GM21447 (cell line): ENCODE data around the gene UPP2.

Experiments
- ATAC-seq: cut with Tn5 transposase; IDR thresholded peaks from one replicate; pipeline ENCODE4 v1.9.1; 2021; ENCODE audit not compliant: unreplicated experiment

The UPP2 gene

GRCh38 chr2:158103411-158104012 lies 1.8 kb downstream of the UPP2 start:
- no peak for ATAC-seq

- no peak for ATAC-seq
Measured at GRCh38 chr2:158104903-158105302, 3.2 kb downstream of the UPP2 start.

- ATAC-seq, result no peak
Measured at GRCh38 chr2:158112992-158113391, 11.3 kb downstream of the UPP2 start.

- no peak for ATAC-seq
Measured at GRCh38 chr2:158113741-158114295, 12.1 kb downstream of the UPP2 start.

- ATAC-seq, result no peak
Measured at GRCh38 chr2:158114516-158114915, 12.8 kb downstream of the UPP2 start.

GRCh38 chr2:158115202-158115767 lies 13.6 kb downstream of the UPP2 start:
- no peak for ATAC-seq

- no peak for ATAC-seq
Measured at GRCh38 chr2:158116936-158117335, 15.3 kb downstream of the UPP2 start.

GRCh38 chr2:158120102-158120501 lies 18.4 kb downstream of the UPP2 start:
- no peak for ATAC-seq

GRCh38 chr2:158120664-158121641 lies 19.3 kb downstream of the UPP2 start:
- no peak for ATAC-seq

- no peak for ATAC-seq
Measured at GRCh38 chr2:158124896-158125295, 23.2 kb downstream of the UPP2 start.

GRCh38 chr2:158125756-158126498 lies 24.3 kb downstream of the UPP2 start:
- no peak for ATAC-seq

GRCh38 chr2:158127380-158127804 lies 25.7 kb downstream of the UPP2 start:
- ATAC-seq, result no peak

GRCh38 chr2:158128168-158128973 lies 26.7 kb downstream of the UPP2 start:
- no peak for ATAC-seq

- no peak for ATAC-seq
Measured at GRCh38 chr2:158129037-158129436, 27.4 kb downstream of the UPP2 start.

- ATAC-seq, result no peak
Measured at GRCh38 chr2:158130832-158131473, 29.3 kb downstream of the UPP2 start.

- no peak for ATAC-seq
Measured at GRCh38 chr2:158131483-158131912, 29.8 kb downstream of the UPP2 start.

GRCh38 chr2:158131919-158132566 lies 30.4 kb downstream of the UPP2 start:
- ATAC-seq, result no peak

GRCh38 chr2:158134055-158134454 lies 32.4 kb downstream of the UPP2 start:
- no peak for ATAC-seq

GRCh38 chr2:158134655-158135054 lies 33.0 kb downstream of the UPP2 start:
- ATAC-seq, result no peak
